CD4-positive, alpha-beta T cell (primary cell): ENCODE measurements around the gene ACVR2B. TPM values are rescaled to one million over a fixed set of nuclear protein-coding genes. Genes with fewer than 3 reads are reported as not detected.

Experiments used
- ATAC-seq: fragments of 200-7000 bp; cut with Tn5 transposase; one replicate; pipeline ENCODE4 v1.10.0; 2022; ENCODE audit warnings: mild to moderate bottlenecking; ENCODE audit not compliant: poor library complexity
- CTCF ChIA-PET: fragments of 350-600 bp; sonication (Branson Sonifier 250); formaldehyde crosslinking; loops from one replicate; lab custom pipeline; 2021; ENCODE audit warnings: antibody characterized with exemption, inconsistent platforms; lab: Charles Lee
- POLR2A ChIA-PET: fragments of 350-600 bp; sonication (Branson Sonifier 250); formaldehyde crosslinking; loops from one replicate; lab custom pipeline; 2021; ENCODE audit warnings: antibody characterized with exemption, inconsistent platforms; lab: Charles Lee
- DNase-seq, 14 experiments: peaks; one replicate each; pipeline ENCODE4 v3.0.0-alpha.2; 2013 to 2020; ENCODE audit warnings: mixed read lengths in 2 of 14
- H3K27ac ChIP-seq, 2 donors: one replicate each; pipeline versions ENCODE4 v1.5.1 to v1.7.0; 2013; ENCODE audit warnings: low read length in 2 of 2, low read depth in 1 of 2, mild to moderate bottlenecking in 1 of 2
- H3K27me3 ChIP-seq, 2 experiments: 1 replicate in 1 of 2; 2 replicates in 1 of 2; pipeline versions ENCODE4 v1.6.1 to v1.7.0; 2013; ENCODE audit warnings: low read length in 2 of 2, control low read depth in 1 of 2, mild to moderate bottlenecking in 1 of 2, moderate library complexity in 1 of 2; ENCODE audit not compliant: insufficient read depth in 2 of 2, control insufficient read depth in 1 of 2
- H3K36me3 ChIP-seq: one replicate; pipeline ENCODE4 v1.6.1; 2013; ENCODE audit warnings: low read length, control low read depth; ENCODE audit not compliant: insufficient read depth
- H3K4me1 ChIP-seq: one replicate; pipeline ENCODE4 v1.6.1; 2013; ENCODE audit warnings: low read length, control low read depth; ENCODE audit not compliant: insufficient read depth
- H3K4me3 ChIP-seq: one replicate; pipeline ENCODE4 v1.5.1; 2013; ENCODE audit warnings: mild to moderate bottlenecking, low read length, moderate library complexity
- H3K9me3 ChIP-seq, 2 experiments: 1 replicate in 1 of 2; 2 replicates in 1 of 2; pipeline versions ENCODE4 v1.6.1 to v1.7.0; 2013; ENCODE audit warnings: low read length in 2 of 2, mild to moderate bottlenecking in 2 of 2, control low read depth in 1 of 2, moderate library complexity in 1 of 2; ENCODE audit not compliant: control insufficient read depth in 1 of 2, insufficient read depth in 1 of 2
- H3K27ac Mint-ChIP-seq: one replicate; pipeline ENCODE4 v1.8.0; 2020; ENCODE audit warnings: mixed read lengths
- H3K27me3 Mint-ChIP-seq: one replicate; pipeline ENCODE4 v1.8.0; 2021; ENCODE audit warnings: mixed read lengths
- H3K36me3 Mint-ChIP-seq: one replicate; pipeline ENCODE4 v1.8.0; 2021; ENCODE audit warnings: low read depth, mixed read lengths
- H3K4me1 Mint-ChIP-seq: one replicate; pipeline ENCODE4 v1.8.0; 2021; ENCODE audit warnings: low read depth, mixed read lengths
- H3K4me3 Mint-ChIP-seq: one replicate; pipeline ENCODE4 v1.8.0; 2020; ENCODE audit warnings: mild to moderate bottlenecking, mixed read lengths
- H3K9me3 Mint-ChIP-seq: one replicate; pipeline ENCODE4 v1.8.0; 2020; ENCODE audit warnings: mixed read lengths
- intact Hi-C, 2 experiments: fragments of 100-400 bp; cut with DNase I in 1 of 2; cut with micrococcal nuclease in 1 of 2; formaldehyde crosslinking; loops; one replicate each; pipeline versions ENCODE4 v1.15.1 to v1.9.0; 2023 to 2025; cut with DNase I, micrococcal nuclease
- total RNA-seq, 174 experiments: library from RNA in 2 of 174; stranded (reverse) in 2 of 174; gene quantifications; one replicate each; pipeline ENCODE4 v1.2.3 and lab custom pipeline; 2021 to 2026
- TF ChIP-seq, protein P1 (sequence below): fragments of 200-600 bp; IDR thresholded peaks from one replicate; pipeline ENCODE4 v1.8.0; 2022; ENCODE audit warnings: antibody characterized with exemption, mild to moderate bottlenecking

The ACVR2B gene
- total RNA-seq, 2 experiments from 2014 or later: 3.6 to 4.3 TPM

GRCh38 chr3:38459499-38460048, 5.9 kb downstream of the ACVR2B start:
- ChIA-PET POLR2A (no interaction called here), CTCF (no interaction called here)
- Mint-ChIP-seq H3K27me3 (no peaks in the 10 kb centered on the region), H3K36me3 (peaks cover 6% of the 10 kb centered on the region), H3K4me3 (no peak overlapping the region), H3K9me3 (no peaks in the 10 kb centered on the region), H3K27ac (no peak overlapping the region), H3K4me1 (peaks cover 28% of the 10 kb centered on the region)
- Histone ChIP-seq H3K4me3 (no peak overlapping the region), H3K9me3 (no peaks in the 10 kb centered on the region), H3K4me1 (peaks cover 34% of the 10 kb centered on the region), H3K36me3 (no peaks in the 10 kb centered on the region), H3K27me3 (no peaks in the 10 kb centered on the region), H3K27ac (no peak overlapping the region)
- DNase-seq (no peak), ATAC-seq (no peak)
- TF ChIP-seq, protein P1, sequence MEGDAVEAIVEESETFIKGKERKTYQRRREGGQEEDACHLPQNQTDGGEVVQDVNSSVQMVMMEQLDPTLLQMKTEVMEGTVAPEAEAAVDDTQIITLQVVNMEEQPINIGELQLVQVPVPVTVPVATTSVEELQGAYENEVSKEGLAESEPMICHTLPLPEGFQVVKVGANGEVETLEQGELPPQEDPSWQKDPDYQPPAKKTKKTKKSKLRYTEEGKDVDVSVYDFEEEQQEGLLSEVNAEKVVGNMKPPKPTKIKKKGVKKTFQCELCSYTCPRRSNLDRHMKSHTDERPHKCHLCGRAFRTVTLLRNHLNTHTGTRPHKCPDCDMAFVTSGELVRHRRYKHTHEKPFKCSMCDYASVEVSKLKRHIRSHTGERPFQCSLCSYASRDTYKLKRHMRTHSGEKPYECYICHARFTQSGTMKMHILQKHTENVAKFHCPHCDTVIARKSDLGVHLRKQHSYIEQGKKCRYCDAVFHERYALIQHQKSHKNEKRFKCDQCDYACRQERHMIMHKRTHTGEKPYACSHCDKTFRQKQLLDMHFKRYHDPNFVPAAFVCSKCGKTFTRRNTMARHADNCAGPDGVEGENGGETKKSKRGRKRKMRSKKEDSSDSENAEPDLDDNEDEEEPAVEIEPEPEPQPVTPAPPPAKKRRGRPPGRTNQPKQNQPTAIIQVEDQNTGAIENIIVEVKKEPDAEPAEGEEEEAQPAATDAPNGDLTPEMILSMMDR: no peak
- intact Hi-C loops: no loop called here

GRCh38 chr3:38460377-38461270, 6.9 kb downstream of the ACVR2B start:
- intact Hi-C loops: no loop called here
- H3K27me3 Mint-ChIP-seq: no peaks in the 10 kb centered on the region
- H3K4me3 Mint-ChIP-seq: no peak overlapping the region
- Histone ChIP-seq H3K36me3 (no peaks in the 10 kb centered on the region), H3K27ac (no peak overlapping the region), H3K27me3 (no peaks in the 10 kb centered on the region), H3K4me3 (no peak overlapping the region), H3K9me3 (no peaks in the 10 kb centered on the region), H3K4me1 (peaks cover 24% of the 10 kb centered on the region)
- peaks cover 3% of the 10 kb centered on the region for H3K9me3 Mint-ChIP-seq
- no peak for ATAC-seq
- TF ChIP-seq, protein P1: no peak
- POLR2A ChIA-PET: no interaction called here
- CTCF ChIA-PET: no interaction called here
- DNase-seq: no peak
- no peak overlapping the region for H3K27ac Mint-ChIP-seq
- peaks cover 2% of the 10 kb centered on the region for H3K36me3 Mint-ChIP-seq
- H3K4me1 Mint-ChIP-seq: peaks cover 26% of the 10 kb centered on the region

DNA sequence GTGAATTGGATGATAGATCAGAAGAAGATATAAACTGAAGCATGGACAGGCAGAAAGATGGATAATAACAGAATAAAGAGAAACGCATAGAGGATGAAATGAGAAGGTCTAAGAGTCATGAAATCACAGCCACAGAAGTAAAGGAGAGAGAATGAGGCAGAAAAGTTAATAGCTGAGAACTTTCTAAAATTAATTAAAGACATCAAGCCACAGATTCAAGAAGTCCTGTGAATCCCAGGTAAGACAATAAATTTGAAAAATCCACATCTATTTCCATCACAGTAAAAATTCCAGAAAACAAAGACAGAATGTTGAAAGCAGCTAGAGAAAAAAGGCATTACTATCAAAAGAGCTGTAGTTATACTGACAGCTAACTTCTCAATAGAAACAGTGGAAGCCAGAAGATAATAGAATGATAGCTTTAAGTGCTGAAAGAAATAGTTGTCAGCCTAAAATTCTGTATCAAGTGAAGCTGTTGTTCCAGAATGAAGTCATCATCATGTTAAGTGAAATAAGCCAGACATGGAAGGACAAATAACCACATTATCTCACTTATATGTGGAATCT, 12.0 kb downstream of the ACVR2B start:
- H3K27ac Mint-ChIP-seq: no peak overlapping the region
- H3K9me3 ChIP-seq: peaks cover 0 to 15% of the 10 kb centered on the region in 2 experiments
- ChIA-PET CTCF (interaction anchor here (0.8 kb wide), 1 partner anchor 31 kb away, joined by 3 read pairs; the partner anchor contains the start of gene EXOG), POLR2A (interaction anchor here (0.6 to 1.4 kb wide), 3 partner anchors 10 to 232 kb away, joined by 3 to 4 read pairs (median 3); partner anchors contain the start of gene XYLB)
- H3K27me3 Mint-ChIP-seq: no peaks in the 10 kb centered on the region
- peaks cover 16% of the 10 kb centered on the region for H3K36me3 Mint-ChIP-seq
- no peaks in the 10 kb centered on the region for H3K4me1 Mint-ChIP-seq
- TF ChIP-seq, protein P1: no peak
- no peaks in the 10 kb centered on the region for H3K36me3 ChIP-seq
- no peaks in the 10 kb centered on the region for H3K27me3 ChIP-seq
- no peak overlapping the region for H3K27ac ChIP-seq
- H3K9me3 Mint-ChIP-seq: peaks cover 10% of the 10 kb centered on the region
- no peak overlapping the region for H3K4me3 ChIP-seq
- H3K4me1 ChIP-seq: peaks cover 3% of the 10 kb centered on the region
- DNase-seq: no peak
- ATAC-seq: no peak
- no peak overlapping the region for H3K4me3 Mint-ChIP-seq
- intact Hi-C loops: no loop called here
